ENCODE data around the gene PACRG.

The PACRG gene

DNA sequence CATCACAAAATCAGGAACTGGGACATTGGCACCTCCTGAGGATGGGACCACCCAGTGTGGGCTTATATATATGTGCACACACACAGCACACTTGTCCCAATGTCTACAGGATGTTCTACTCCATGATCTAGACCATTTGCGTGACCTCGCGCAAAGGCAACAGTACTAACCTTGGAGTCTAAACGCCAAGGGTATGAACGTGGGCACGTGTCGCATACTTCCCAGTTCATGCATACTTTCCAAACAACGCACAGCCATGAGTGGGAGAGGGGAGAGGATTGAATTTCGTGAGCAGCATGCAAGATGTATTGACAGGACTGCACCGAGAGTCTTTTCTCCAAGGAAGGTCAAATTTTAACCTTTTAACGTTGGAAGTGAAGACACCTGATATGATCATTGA, 472.5 kb downstream of the PACRG start:
- TF ChIP-seq EP300 (IDR thresholded peaks at IDR 0.05; ENCODE audit: borderline replicate concordance), result no peak
- no peak for TF ChIP-seq NFIC (IDR thresholded peaks at IDR 0.05)
- no peak for TF ChIP-seq YY1 (IDR thresholded peaks at IDR 0.05; ENCODE audit: low read depth)
- TF ChIP-seq REST (IDR thresholded peaks at IDR 0.05; ENCODE audit: low read depth), result no peak
- TF ChIP-seq FOXM1 (IDR thresholded peaks at IDR 0.05; ENCODE audit: borderline replicate concordance, low read depth), result no peak
- no peak for TF ChIP-seq RAD21 (IDR thresholded peaks at IDR 0.05; ENCODE audit: low read depth)
- TF ChIP-seq EGR1 (IDR thresholded peaks at IDR 0.05), result no peak
- no peak for TF ChIP-seq CREB1 (IDR thresholded peaks at IDR 0.05; ENCODE audit: low read depth)
- TF ChIP-seq CEBPB (IDR thresholded peaks at IDR 0.05), result no peak
- no peak for TF ChIP-seq TEAD4 (IDR thresholded peaks at IDR 0.05)
- no peak for TF ChIP-seq TAF1 (IDR thresholded peaks at IDR 0.05; ENCODE audit: low read depth)
- TF ChIP-seq, protein P1, sequence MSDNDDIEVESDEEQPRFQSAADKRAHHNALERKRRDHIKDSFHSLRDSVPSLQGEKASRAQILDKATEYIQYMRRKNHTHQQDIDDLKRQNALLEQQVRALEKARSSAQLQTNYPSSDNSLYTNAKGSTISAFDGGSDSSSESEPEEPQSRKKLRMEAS (IDR thresholded peaks at IDR 0.05), result no peak
- no peak for TF ChIP-seq TCF12 (IDR thresholded peaks at IDR 0.05; ENCODE audit: low read depth)
- no peak for TF ChIP-seq ZBTB7A (IDR thresholded peaks at IDR 0.05; ENCODE audit: low read depth)
- TF ChIP-seq, protein P2, sequence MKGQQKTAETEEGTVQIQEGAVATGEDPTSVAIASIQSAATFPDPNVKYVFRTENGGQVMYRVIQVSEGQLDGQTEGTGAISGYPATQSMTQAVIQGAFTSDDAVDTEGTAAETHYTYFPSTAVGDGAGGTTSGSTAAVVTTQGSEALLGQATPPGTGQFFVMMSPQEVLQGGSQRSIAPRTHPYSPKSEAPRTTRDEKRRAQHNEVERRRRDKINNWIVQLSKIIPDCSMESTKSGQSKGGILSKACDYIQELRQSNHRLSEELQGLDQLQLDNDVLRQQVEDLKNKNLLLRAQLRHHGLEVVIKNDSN (IDR thresholded peaks at IDR 0.05), result no peak

DNA sequence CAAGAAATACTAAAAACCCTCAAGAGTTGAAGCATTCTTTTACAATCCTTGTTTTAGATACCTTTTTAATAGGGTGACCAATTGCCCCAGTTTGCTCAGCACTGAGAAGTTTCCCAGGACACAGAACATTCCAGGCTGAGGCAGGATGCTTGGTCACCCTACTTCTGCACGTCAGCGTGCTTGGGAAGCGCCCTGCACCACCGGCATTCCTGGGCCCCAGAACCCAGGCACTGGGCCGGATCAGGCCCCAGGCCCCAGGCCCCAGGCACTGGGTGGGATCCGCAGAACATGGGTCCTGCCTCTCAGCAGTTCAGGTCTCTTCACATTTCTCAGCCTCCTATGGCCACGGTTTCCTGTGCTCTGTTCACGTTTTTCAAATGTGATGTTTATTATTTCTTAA, 472.9 kb downstream of the PACRG start:
- TF ChIP-seq RAD21 (IDR thresholded peaks at IDR 0.05; ENCODE audit: low read depth) (no peak), TAF1 (IDR thresholded peaks at IDR 0.05; ENCODE audit: low read depth) (no peak), CEBPB (IDR thresholded peaks at IDR 0.05) (no peak), REST (IDR thresholded peaks at IDR 0.05; ENCODE audit: low read depth) (no peak), CREB1 (IDR thresholded peaks at IDR 0.05; ENCODE audit: low read depth) (no peak), TCF12 (IDR thresholded peaks at IDR 0.05; ENCODE audit: low read depth) (no peak)
- TF ChIP-seq, protein P1 (IDR thresholded peaks at IDR 0.05), result no peak

DNA sequence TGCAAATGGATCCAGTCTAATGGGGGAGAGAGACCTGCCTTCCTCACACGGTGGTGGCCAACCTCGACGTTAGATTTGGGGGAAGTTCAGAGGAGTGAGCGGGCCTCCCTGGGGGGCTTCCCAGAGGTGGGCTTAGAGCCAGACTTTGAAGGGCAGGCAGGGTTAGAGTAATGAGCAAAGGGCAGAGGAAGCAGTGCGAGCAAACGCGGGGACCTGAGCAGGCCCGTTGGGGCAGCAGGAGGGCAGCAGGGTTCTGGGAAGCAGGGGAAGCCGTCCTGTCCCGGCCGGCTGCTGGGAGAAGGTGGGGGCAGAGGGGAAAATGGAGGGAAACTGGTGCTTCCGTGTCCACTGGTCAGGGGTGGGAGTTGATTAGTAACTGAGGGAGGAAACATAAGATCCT, 474.1 kb downstream of the PACRG start:
- no peak for TF ChIP-seq EP300 (IDR thresholded peaks at IDR 0.05; ENCODE audit: borderline replicate concordance)
- TF ChIP-seq ZBTB7A (IDR thresholded peaks at IDR 0.05; ENCODE audit: low read depth), result no peak
- TF ChIP-seq, protein P2 (IDR thresholded peaks at IDR 0.05), result no peak
- no peak for TF ChIP-seq CEBPB (IDR thresholded peaks at IDR 0.05)
- TF ChIP-seq TCF12 (IDR thresholded peaks at IDR 0.05; ENCODE audit: low read depth), result no peak
- no peak for TF ChIP-seq FOXM1 (IDR thresholded peaks at IDR 0.05; ENCODE audit: borderline replicate concordance, low read depth)

- no peak for TF ChIP-seq TEAD4 (IDR thresholded peaks at IDR 0.05)
- TF ChIP-seq, protein P1 (IDR thresholded peaks at IDR 0.05), result no peak
- TF ChIP-seq CEBPB (IDR thresholded peaks at IDR 0.05), result no peak
- TF ChIP-seq ZBTB7A (IDR thresholded peaks at IDR 0.05; ENCODE audit: low read depth), result no peak
- TF ChIP-seq TAF1 (IDR thresholded peaks at IDR 0.05; ENCODE audit: low read depth), result no peak
- no peak for TF ChIP-seq CREB1 (IDR thresholded peaks at IDR 0.05; ENCODE audit: low read depth)
- TF ChIP-seq EP300 (IDR thresholded peaks at IDR 0.05; ENCODE audit: borderline replicate concordance), result no peak
- TF ChIP-seq EGR1 (IDR thresholded peaks at IDR 0.05), result no peak
- TF ChIP-seq RAD21 (IDR thresholded peaks at IDR 0.05; ENCODE audit: low read depth), result no peak
- TF ChIP-seq, protein P2 (IDR thresholded peaks at IDR 0.05), result no peak
- no peak for TF ChIP-seq YY1 (IDR thresholded peaks at IDR 0.05; ENCODE audit: low read depth)
- no peak for TF ChIP-seq REST (IDR thresholded peaks at IDR 0.05; ENCODE audit: low read depth)
- TF ChIP-seq TCF12 (IDR thresholded peaks at IDR 0.05; ENCODE audit: low read depth), result no peak
- no peak for TF ChIP-seq NFIC (IDR thresholded peaks at IDR 0.05)
- TF ChIP-seq FOXM1 (IDR thresholded peaks at IDR 0.05; ENCODE audit: borderline replicate concordance, low read depth), result no peak
Measured at GRCh38 chr6:163206196-163206595, 478.4 kb downstream of the PACRG start.

Measured in Ishikawa (cell line).